GM12878 (cell line): ENCODE data around the gene SIGLEC12. TPM values are rescaled to one million over a fixed set of nuclear protein-coding genes. Genes with fewer than 3 reads are reported as not detected.

ENCODE experiments used
- ATAC-seq: fragments of 200-7000 bp; cut with Tn5 transposase; 3 replicates; pipeline ENCODE4 v1.9.1; 2020; ENCODE audit warnings: mild to moderate bottlenecking, moderate library complexity
- BruUV-seq: library from RNA; stranded (reverse); fragments of 400-500 nt; replicated peaks from 2 replicates; lab custom pipeline; 2021; lab: Mats Ljungman, UMichigan
- CTCF ChIA-PET: fragments of 300-600 bp; sonication (Branson Sonifier 250); formaldehyde crosslinking; extraction: SDS; loops from one replicate; lab custom pipeline; 2021; ENCODE audit warnings: inconsistent platforms; lab: Yijun Ruan, JAX
- POLR2A ChIA-PET: fragments of 350-600 bp; formaldehyde crosslinking; extraction: SDS; loops from one replicate; lab custom pipeline; 2021; ENCODE audit warnings: inconsistent platforms; lab: Charles Lee
- RAD21 ChIA-PET: fragments of 300-600 bp; sonication (Branson Sonifier 250); formaldehyde crosslinking; loops from one replicate; lab custom pipeline; 2023; ENCODE audit warnings: antibody characterized with exemption; ENCODE audit not compliant: unreplicated experiment; lab: Charles Lee
- SMC1A ChIA-PET: fragments of 300-600 bp; sonication (Branson Sonifier 250); formaldehyde crosslinking; loops from one replicate; lab custom pipeline; 2023; ENCODE audit not compliant: unreplicated experiment, uncharacterized antibody; lab: Charles Lee
- DNase-seq: peaks from one replicate; pipeline ENCODE4 v3.0.0-alpha.2; 2011; ENCODE audit warnings: low read depth, low spot score
- FAIRE-seq: peaks from 3 replicates; lab custom pipeline; 2011; peaks lifted over from hg19 to GRCh38; lab: Jason Lieb, UNC
- H2AFZ ChIP-seq: 2 replicates; pipeline ENCODE4 v1.6.0; 2011; ENCODE audit warnings: low read depth, low read length, control low read depth; ENCODE audit not compliant: control insufficient read depth
- H3K27ac ChIP-seq: 2 replicates; pipeline ENCODE4 v1.5.1; 2011; ENCODE audit warnings: control low read depth; ENCODE audit not compliant: control insufficient read depth, insufficient read depth
- H3K27me3 ChIP-seq, 2 experiments: replicated peaks in 1 of 2; 2 replicates each; pipeline versions ENCODE4 v1.6.0 to v1.6.1; 2011; ENCODE audit warnings: low read length in 1 of 2; ENCODE audit not compliant: control insufficient read depth in 2 of 2, insufficient read depth in 2 of 2
- H3K36me3 ChIP-seq, 2 experiments: 2 replicates each; pipeline ENCODE4 v1.5.1; 2011; ENCODE audit warnings: low read length in 1 of 2; ENCODE audit not compliant: control insufficient read depth in 2 of 2, insufficient read depth in 2 of 2
- H3K4me1 ChIP-seq: 2 replicates; pipeline ENCODE4 v1.6.1; 2011; ENCODE audit warnings: mild to moderate bottlenecking, low read length, moderate library complexity, mixed read lengths; ENCODE audit not compliant: control insufficient read depth, insufficient read depth
- H3K4me2 ChIP-seq: 2 replicates; pipeline ENCODE4 v1.6.0; 2011; ENCODE audit warnings: control low read depth; ENCODE audit not compliant: control insufficient read depth, insufficient read depth
- H3K4me3 ChIP-seq: fragments of 200-600 bp; sonication (generic); 2 replicates; pipeline ENCODE4 v1.5.1; 2016
- H3K79me2 ChIP-seq: 2 replicates; pipeline ENCODE4 v1.6.0; 2011; ENCODE audit warnings: low read length; ENCODE audit not compliant: control insufficient read depth, insufficient read depth
- H3K9ac ChIP-seq: 2 replicates; pipeline ENCODE4 v1.8.0; 2011; ENCODE audit warnings: low read length, control low read depth, mixed read lengths; ENCODE audit not compliant: control insufficient read depth, insufficient read depth
- H3K9me3 ChIP-seq: replicated peaks from 3 replicates; pipeline ENCODE4 v1.5.1; 2011; ENCODE audit warnings: mild to moderate bottlenecking, low read length; ENCODE audit not compliant: control insufficient read depth, insufficient read depth
- H4K20me1 ChIP-seq: 2 replicates; pipeline ENCODE4 v1.6.0; 2011; ENCODE audit not compliant: control insufficient read depth, insufficient read depth
- BCL11A ChIP-seq: IDR thresholded peaks from 2 replicates; pipeline ENCODE4 v1.6.1; 2011; ENCODE audit warnings: low read depth, low read length
- CBX3 ChIP-seq: fragments of 200-600 bp; sonication (generic); IDR thresholded peaks from 2 replicates; pipeline ENCODE4 v1.6.1; 2016; ENCODE audit warnings: low read depth, borderline replicate concordance
- CHD4 ChIP-seq: fragments of 200-600 bp; sonication (generic); IDR thresholded peaks from 2 replicates; pipeline ENCODE4 v1.6.1; 2016; ENCODE audit warnings: mild to moderate bottlenecking
- FOS ChIP-seq: IDR thresholded peaks from 3 replicates; pipeline ENCODE4 v1.6.1; 2011; ENCODE audit warnings: borderline replicate concordance; ENCODE audit not compliant: insufficient read length; ENCODE audit errors: extremely low read depth
- KAT2A ChIP-seq: conservative IDR thresholded peaks from 2 replicates; pipeline ENCODE4 v1.6.1; 2011; ENCODE audit warnings: low read depth, low read length; ENCODE audit not compliant: control insufficient read depth
- NFXL1 ChIP-seq: fragments of 450-650 bp; IDR thresholded peaks from 2 replicates; pipeline ENCODE4 v1.6.1; 2017; ENCODE audit warnings: antibody characterized with exemption, mild to moderate bottlenecking, borderline replicate concordance
- PAX8 ChIP-seq: fragments of 450-650 bp; IDR thresholded peaks from 2 replicates; pipeline ENCODE4 v1.6.1; 2017; ENCODE audit warnings: mild to moderate bottlenecking, moderate library complexity
- REST ChIP-seq: IDR thresholded peaks from 2 replicates; pipeline ENCODE4 v1.6.1; 2012; ENCODE audit warnings: mild to moderate bottlenecking, low read depth, low read length
- RUNX3 ChIP-seq: IDR thresholded peaks from 2 replicates; pipeline ENCODE4 v1.6.1; 2012; ENCODE audit warnings: low read length, inconsistent platforms
- SPI1 ChIP-seq: IDR thresholded peaks from 2 replicates; pipeline ENCODE4 v1.6.1; 2011; ENCODE audit warnings: low read depth, mild to moderate bottlenecking, low read length, moderate library complexity, borderline replicate concordance; ENCODE audit not compliant: insufficient read depth
- SREBF1 ChIP-seq: IDR thresholded peaks from 2 replicates; pipeline ENCODE4 v1.6.1; 2012; ENCODE audit warnings: mild to moderate bottlenecking, low read length
- SUZ12 ChIP-seq: fragments of 200-600 bp; sonication (generic); IDR thresholded peaks from one replicate; pipeline ENCODE4 v1.6.1; 2018; ENCODE audit warnings: antibody characterized with exemption, mild to moderate bottlenecking; ENCODE audit not compliant: unreplicated experiment
- ZBTB33 ChIP-seq: fragments of 450-650 bp; IDR thresholded peaks from 2 replicates; pipeline ENCODE4 v1.6.1; 2017; ENCODE audit warnings: mild to moderate bottlenecking
- WGBS: methylation state at CpG from one replicate; pipeline ENCODE4 v1.1.6; 2016; ENCODE audit warnings: low lambda C conversion rate; ENCODE audit not compliant: insufficient replicate concordance, insufficient coverage; ENCODE audit errors: missing lambda C conversion rate; 5-methylcytosine and 5-hydroxymethylcytosine counted together
- in situ Hi-C: fragments of 300-500 bp; cut with MboI; formaldehyde crosslinking; loops from 9 replicates; pipeline ENCODE4 v1.14.3; 2018; ENCODE audit warnings: mixed read lengths
- intact Hi-C: fragments of 100-400 bp; cut with micrococcal nuclease; formaldehyde crosslinking; loops from one replicate; pipeline ENCODE4 v1.14.2; 2022; ENCODE audit not compliant: unreplicated experiment
- polyA plus RNA-seq, 11 experiments: library from polyadenylated mRNA; depleted of rRNA in 4 of 11; unstranded in 6 of 11; stranded (reverse) in 5 of 11; fragments of >200 nt; fragmentation: Nextera tagmentation in 4 of 11; fragmentation: Illumina TruSeq in 1 of 11; extraction: Ambion mirVana in 4 of 11; extraction: Trizol in 1 of 11; gene quantifications; 1 replicate in 1 of 11; 2 replicates in 10 of 11; pipeline versions ENCODE4 v1.2.1 to v1.2.3, GENCODE V29; 2011 to 2016; ENCODE audit warnings: inconsistent platforms in 2 of 11, missing spikeins in 2 of 11, low read depth in 1 of 11
- total RNA-seq, 4 experiments: library from RNA; depleted of rRNA in 3 of 4; stranded (reverse); fragments of >200 nt in 3 of 4; fragmentation: Illumina TruSeq in 1 of 4; extraction: Trizol in 1 of 4; gene quantifications; 2 replicates each; pipeline versions ENCODE4 v1.2.1 to v1.2.3, GENCODE V29; 2013 to 2021

Gene SIGLEC12
- total and polyA plus RNA-seq, 10 of the 15 experiments (the other 5 are each of a cell fraction or from before 2014, with no cell fraction given) = 0.03 to 0.18 (median 0.06) TPM; not detected in 5

GRCh38 chr19:51535535-51535934 is 33.9 kb upstream of the SIGLEC12 start:
- no peak overlapping the region for H3K9ac ChIP-seq
- H4K20me1 ChIP-seq = no peaks in the 10 kb centered on the region
- RAD21 ChIA-PET = interaction anchor here (1.2 kb wide), 1 partner anchor 14 kb away, joined by 3 read pairs; no protein-coding TSS in a partner anchor
- no TSS peak for BruUV-seq
- H3K9me3 ChIP-seq = no peaks in the 10 kb centered on the region
- no peak for DNase-seq
- ATAC-seq = no peak
- peak; percentile 80 for FAIRE-seq
- 0% methylated on average over 1 of the region's 1 CpG for WGBS
- no peak overlapping the region; the same call in 1 of the 2 replicates for H3K27ac ChIP-seq
- no peak for TF ChIP-seq FOS
- TF ChIP-seq PAX8 = no peak
- no peak for TF ChIP-seq SREBF1
- no peak for TF ChIP-seq KAT2A
- TF ChIP-seq NFXL1 = no peak
- TF ChIP-seq REST = no peak
- peak; percentile 35; the same call in 1 of the 2 replicates for TF ChIP-seq SPI1
- no peak for TF ChIP-seq SUZ12
- TF ChIP-seq ZBTB33 = no peak
- TF ChIP-seq BCL11A = no peak
- no peak for TF ChIP-seq CHD4
- no peak for TF ChIP-seq CBX3
- peak; percentile 38; the same call in 1 of the 2 replicates for TF ChIP-seq RUNX3
- in situ Hi-C loops = no loop called here
- SMC1A ChIA-PET = interaction anchor here (0.6 to 1.0 kb wide), 3 partner anchors 12 to 138 kb away, joined by 3 read pairs; no protein-coding TSS in a partner anchor
- CTCF ChIA-PET = no interaction called here
- peak overlapping the region; percentile 5; the same call in 1 of the 2 replicates for H3K4me3 ChIP-seq
- peaks cover 11% of the 10 kb centered on the region for H3K4me1 ChIP-seq
- POLR2A ChIA-PET = no interaction called here
- H3K4me2 ChIP-seq = peak overlapping the region; percentile 50
- H3K36me3 ChIP-seq = no peaks in the 10 kb centered on the region
- H3K79me2 ChIP-seq = no peaks in the 10 kb centered on the region
- H3K27me3 ChIP-seq = no peaks in the 10 kb centered on the region
- H2AFZ ChIP-seq = no peak overlapping the region
- intact Hi-C loops = no loop called here
